ENCODE measurements around the gene EYA2.
"Not testable (repeated sequence)": the region's sequence is repeated elsewhere in the genome, so short reads cannot be mapped to it uniquely, and the experiment has no call there.

Gene EYA2

GRCh38 chr20:47164140-47164539, 269.5 kb downstream of the EYA2 start:
- H3K27ac ChIP-seq (ENCODE audit: low read depth, low read length), result no peak overlapping the region
- H3K4me1 ChIP-seq (ENCODE audit: control insufficient read depth, insufficient read depth, low read length), result no peaks in the 10 kb centered on the region
- H3K9me3 ChIP-seq (ENCODE audit: control insufficient read depth, insufficient read depth, low read length), result no peaks in the 10 kb centered on the region
- H3K36me3 ChIP-seq (ENCODE audit: control insufficient read depth, insufficient read depth, low read length), result no peaks in the 10 kb centered on the region
- H3K9ac ChIP-seq (ENCODE audit: low read depth, low read length), result no peak overlapping the region
- H3K27me3 ChIP-seq (ENCODE audit: control insufficient read depth, insufficient read depth, low read length), result no peaks in the 10 kb centered on the region
- no peak overlapping the region for H3K4me3 ChIP-seq (ENCODE audit: low read depth, low read length)

- H3K4me3 ChIP-seq (ENCODE audit: low read depth, low read length), result no peak overlapping the region
- H3K9me3 ChIP-seq (ENCODE audit: control insufficient read depth, insufficient read depth, low read length), result no peaks in the 10 kb centered on the region
- H3K36me3 ChIP-seq (ENCODE audit: control insufficient read depth, insufficient read depth, low read length), result no peaks in the 10 kb centered on the region
- H3K4me1 ChIP-seq (ENCODE audit: control insufficient read depth, insufficient read depth, low read length), result no peaks in the 10 kb centered on the region
- no peak overlapping the region for H3K9ac ChIP-seq (ENCODE audit: low read depth, low read length)
- no peaks in the 10 kb centered on the region for H3K27me3 ChIP-seq (ENCODE audit: control insufficient read depth, insufficient read depth, low read length)
- no peak overlapping the region for H3K27ac ChIP-seq (ENCODE audit: low read depth, low read length)
Measured at GRCh38 chr20:47165376-47165865, 270.8 kb downstream of the EYA2 start.

- H3K9ac ChIP-seq (ENCODE audit: low read depth, low read length), result no peak overlapping the region
- no peak overlapping the region for H3K4me3 ChIP-seq (ENCODE audit: low read depth, low read length)
- H3K36me3 ChIP-seq (ENCODE audit: control insufficient read depth, insufficient read depth, low read length), result no peaks in the 10 kb centered on the region
Measured at GRCh38 chr20:47167846-47168245, 273.2 kb downstream of the EYA2 start.

GRCh38 chr20:47172579-47172978, 277.9 kb downstream of the EYA2 start:
- Histone ChIP-seq H3K4me3 (ENCODE audit: low read depth, low read length) (no peak overlapping the region), H3K9ac (ENCODE audit: low read depth, low read length) (no peak overlapping the region), H3K4me1 (ENCODE audit: control insufficient read depth, insufficient read depth, low read length) (no peaks in the 10 kb centered on the region), H3K36me3 (ENCODE audit: control insufficient read depth, insufficient read depth, low read length) (no peaks in the 10 kb centered on the region), H3K9me3 (ENCODE audit: control insufficient read depth, insufficient read depth, low read length) (no peaks in the 10 kb centered on the region), H3K27ac (ENCODE audit: low read depth, low read length) (no peak overlapping the region), H3K27me3 (ENCODE audit: control insufficient read depth, insufficient read depth, low read length) (no peaks in the 10 kb centered on the region)

More at GRCh38 chr20:47167846-47168245, 273.2 kb downstream of the EYA2 start:
- Histone ChIP-seq H3K27me3 (ENCODE audit: control insufficient read depth, insufficient read depth, low read length) (no peaks in the 10 kb centered on the region), H3K27ac (ENCODE audit: low read depth, low read length) (no peak overlapping the region), H3K9me3 (ENCODE audit: control insufficient read depth, insufficient read depth, low read length) (no peaks in the 10 kb centered on the region), H3K4me1 (ENCODE audit: control insufficient read depth, insufficient read depth, low read length) (no peaks in the 10 kb centered on the region)

- Histone ChIP-seq H3K4me1 (ENCODE audit: control insufficient read depth, insufficient read depth, low read length) (no peaks in the 10 kb centered on the region), H3K9ac (ENCODE audit: low read depth, low read length) (no peak overlapping the region), H3K27ac (ENCODE audit: low read depth, low read length) (no peak overlapping the region), H3K4me3 (ENCODE audit: low read depth, low read length) (no peak overlapping the region), H3K27me3 (ENCODE audit: control insufficient read depth, insufficient read depth, low read length) (no peaks in the 10 kb centered on the region), H3K9me3 (ENCODE audit: control insufficient read depth, insufficient read depth, low read length) (no peaks in the 10 kb centered on the region), H3K36me3 (ENCODE audit: control insufficient read depth, insufficient read depth, low read length) (no peaks in the 10 kb centered on the region)
Measured at GRCh38 chr20:47173596-47174216, 279.1 kb downstream of the EYA2 start.

GRCh38 chr20:47174456-47175243, 280.0 kb downstream of the EYA2 start:
- H3K27ac ChIP-seq (ENCODE audit: low read depth, low read length), result no peak overlapping the region
- no peak overlapping the region for H3K9ac ChIP-seq (ENCODE audit: low read depth, low read length)
- H3K9me3 ChIP-seq (ENCODE audit: control insufficient read depth, insufficient read depth, low read length), result no peaks in the 10 kb centered on the region
- no peaks in the 10 kb centered on the region for H3K4me1 ChIP-seq (ENCODE audit: control insufficient read depth, insufficient read depth, low read length)
- no peaks in the 10 kb centered on the region for H3K27me3 ChIP-seq (ENCODE audit: control insufficient read depth, insufficient read depth, low read length)
- no peak overlapping the region for H3K4me3 ChIP-seq (ENCODE audit: low read depth, low read length)
- no peaks in the 10 kb centered on the region for H3K36me3 ChIP-seq (ENCODE audit: control insufficient read depth, insufficient read depth, low read length)

- no peaks in the 10 kb centered on the region for H3K4me1 ChIP-seq (ENCODE audit: control insufficient read depth, insufficient read depth, low read length)
- no peaks in the 10 kb centered on the region for H3K36me3 ChIP-seq (ENCODE audit: control insufficient read depth, insufficient read depth, low read length)
Measured at GRCh38 chr20:47175493-47175892, 280.9 kb downstream of the EYA2 start.

GRCh38 chr20:47176217-47176616, 281.6 kb downstream of the EYA2 start:
- not testable (repeated sequence) for H3K36me3 ChIP-seq (ENCODE audit: control insufficient read depth, insufficient read depth, low read length); H3K9me3 ChIP-seq (ENCODE audit: control insufficient read depth, insufficient read depth, low read length); H3K9ac ChIP-seq (ENCODE audit: low read depth, low read length); H3K27ac ChIP-seq (ENCODE audit: low read depth, low read length); H3K27me3 ChIP-seq (ENCODE audit: control insufficient read depth, insufficient read depth, low read length); H3K4me1 ChIP-seq (ENCODE audit: control insufficient read depth, insufficient read depth, low read length); H3K4me3 ChIP-seq (ENCODE audit: low read depth, low read length)

More at GRCh38 chr20:47175493-47175892, 280.9 kb downstream of the EYA2 start:
- H3K9me3 ChIP-seq (ENCODE audit: control insufficient read depth, insufficient read depth, low read length), result no peaks in the 10 kb centered on the region
- no peak overlapping the region for H3K27ac ChIP-seq (ENCODE audit: low read depth, low read length)
- no peak overlapping the region for H3K4me3 ChIP-seq (ENCODE audit: low read depth, low read length)
- H3K9ac ChIP-seq (ENCODE audit: low read depth, low read length), result no peak overlapping the region
- H3K27me3 ChIP-seq (ENCODE audit: control insufficient read depth, insufficient read depth, low read length), result no peaks in the 10 kb centered on the region

- Histone ChIP-seq H3K4me1 (ENCODE audit: control insufficient read depth, insufficient read depth, low read length) (no peaks in the 10 kb centered on the region), H3K9me3 (ENCODE audit: control insufficient read depth, insufficient read depth, low read length) (no peaks in the 10 kb centered on the region), H3K4me3 (ENCODE audit: low read depth, low read length) (no peak overlapping the region), H3K36me3 (ENCODE audit: control insufficient read depth, insufficient read depth, low read length) (no peaks in the 10 kb centered on the region), H3K9ac (ENCODE audit: low read depth, low read length) (no peak overlapping the region), H3K27me3 (ENCODE audit: control insufficient read depth, insufficient read depth, low read length) (no peaks in the 10 kb centered on the region), H3K27ac (ENCODE audit: low read depth, low read length) (no peak overlapping the region)
Measured at GRCh38 chr20:47178277-47178676, 283.6 kb downstream of the EYA2 start.

- H3K27me3 ChIP-seq (ENCODE audit: control insufficient read depth, insufficient read depth, low read length), result no peaks in the 10 kb centered on the region
- H3K36me3 ChIP-seq (ENCODE audit: control insufficient read depth, insufficient read depth, low read length), result no peaks in the 10 kb centered on the region
- no peaks in the 10 kb centered on the region for H3K9me3 ChIP-seq (ENCODE audit: control insufficient read depth, insufficient read depth, low read length)
- H3K4me3 ChIP-seq (ENCODE audit: low read depth, low read length), result no peak overlapping the region
- no peak overlapping the region for H3K27ac ChIP-seq (ENCODE audit: low read depth, low read length)
- H3K4me1 ChIP-seq (ENCODE audit: control insufficient read depth, insufficient read depth, low read length), result no peaks in the 10 kb centered on the region
- H3K9ac ChIP-seq (ENCODE audit: low read depth, low read length), result no peak overlapping the region
Measured at GRCh38 chr20:47178851-47179250, 284.2 kb downstream of the EYA2 start.

GRCh38 chr20:47179267-47179666, 284.6 kb downstream of the EYA2 start:
- Histone ChIP-seq H3K4me3 (ENCODE audit: low read depth, low read length) (no peak overlapping the region), H3K36me3 (ENCODE audit: control insufficient read depth, insufficient read depth, low read length) (no peaks in the 10 kb centered on the region), H3K27ac (ENCODE audit: low read depth, low read length) (no peak overlapping the region), H3K9me3 (ENCODE audit: control insufficient read depth, insufficient read depth, low read length) (no peaks in the 10 kb centered on the region), H3K9ac (ENCODE audit: low read depth, low read length) (no peak overlapping the region), H3K4me1 (ENCODE audit: control insufficient read depth, insufficient read depth, low read length) (no peaks in the 10 kb centered on the region), H3K27me3 (ENCODE audit: control insufficient read depth, insufficient read depth, low read length) (no peaks in the 10 kb centered on the region)

Data from HUES48 (cell line).